Muscle of leg (tissue), 11 donors: ENCODE results near the gene OLFML2A. TPM values are rescaled to one million over a fixed set of nuclear protein-coding genes. Genes with fewer than 3 reads are reported as not detected.
"Not testable (repeated sequence)": the region's sequence is repeated elsewhere in the genome, so short reads cannot be mapped to it uniquely, and the experiment has no call there.

ENCODE experiments used
- DNase-seq: peaks from one replicate; pipeline ENCODE4 v3.0.0; 2013
- H3K27ac ChIP-seq: one replicate; pipeline ENCODE4 v1.5.1; 2013; ENCODE audit warnings: mild to moderate bottlenecking, low read length, control low read depth
- H3K27me3 ChIP-seq: one replicate; pipeline ENCODE4 v1.6.1; 2013; ENCODE audit warnings: low read length; ENCODE audit not compliant: control insufficient read depth, insufficient read depth
- H3K36me3 ChIP-seq: one replicate; pipeline ENCODE4 v1.6.1; 2013; ENCODE audit warnings: low read length; ENCODE audit not compliant: control insufficient read depth, insufficient read depth
- H3K4me1 ChIP-seq: one replicate; pipeline ENCODE4 v1.6.1; 2013; ENCODE audit warnings: low read length; ENCODE audit not compliant: control insufficient read depth, insufficient read depth
- H3K4me3 ChIP-seq: one replicate; pipeline ENCODE4 v1.5.1; 2013; ENCODE audit warnings: low read length, control low read depth
- H3K9me3 ChIP-seq: replicated peaks from 2 replicates; pipeline ENCODE4 v1.6.1; 2013; ENCODE audit warnings: low read depth, low read length; ENCODE audit not compliant: control insufficient read depth
- WGBS: methylation state at CpG from one replicate; pipeline ENCODE4 v1.1.5; 2013; ENCODE audit warnings: missing lambda C conversion rate; ENCODE audit not compliant: insufficient coverage; 5-methylcytosine and 5-hydroxymethylcytosine counted together
- polyA plus RNA-seq, 8 donors: library from polyadenylated mRNA; unstranded; fragments of 120-200 nt; gene quantifications; one replicate each; pipeline versions ENCODE4 v1.2.1 to v1.2.3, GENCODE V29; 2013; ENCODE audit warnings: inconsistent platforms in 1 of 8, low replicate concordance in 1 of 8; ENCODE audit not compliant: insufficient read length in 8 of 8, insufficient read depth in 1 of 8
- total RNA-seq: library from RNA; stranded (reverse); fragments of 120-200 nt; gene quantifications from one replicate; pipeline ENCODE4 v1.2.4, GENCODE V29; 2013

Gene OLFML2A
- total and polyA plus RNA-seq, 9 donors, result 100 to 176 (median 142) TPM

GRCh38 chr9:124767821-124768220 lies 9.1 kb upstream of the OLFML2A start:
- H3K4me3 ChIP-seq, result no peak overlapping the region
- no peaks in the 10 kb centered on the region for H3K36me3 ChIP-seq
- peaks cover 29% of the 10 kb centered on the region for H3K27me3 ChIP-seq
- no peak overlapping the region for H3K27ac ChIP-seq
- no peaks in the 10 kb centered on the region for H3K9me3 ChIP-seq
- H3K4me1 ChIP-seq, result peaks cover 18% of the 10 kb centered on the region
- no CpG with 5 or more reads among the region's 2 CpGs for WGBS
- DNase-seq, result no peak

- DNase-seq, result no peak
- no peak overlapping the region for H3K27ac ChIP-seq
- H3K27me3 ChIP-seq, result peaks cover 29% of the 10 kb centered on the region
- H3K4me3 ChIP-seq, result no peak overlapping the region
- H3K36me3 ChIP-seq, result no peaks in the 10 kb centered on the region
- 60% methylated on average over 2 of the region's 3 CpGs for WGBS
- no peaks in the 10 kb centered on the region for H3K9me3 ChIP-seq
- H3K4me1 ChIP-seq, result peaks cover 18% of the 10 kb centered on the region
Measured at GRCh38 chr9:124768334-124768733, 8.6 kb upstream of the OLFML2A start.

GRCh38 chr9:124768750-124769548 lies 8.0 kb upstream of the OLFML2A start:
- no peak overlapping the region for H3K4me3 ChIP-seq
- peaks cover 18% of the 10 kb centered on the region for H3K4me1 ChIP-seq
- 20% methylated on average over 2 of the region's 11 CpGs for WGBS
- no peaks in the 10 kb centered on the region for H3K36me3 ChIP-seq
- no peaks in the 10 kb centered on the region for H3K9me3 ChIP-seq
- no peak for DNase-seq
- peaks cover 29% of the 10 kb centered on the region for H3K27me3 ChIP-seq
- no peak overlapping the region for H3K27ac ChIP-seq

- 5% methylated on average over 47 of the region's 56 CpGs for WGBS
- no peak for DNase-seq
- Histone ChIP-seq H3K4me3 (peak overlapping the region; percentile 34), H3K4me1 (peaks cover 21% of the 10 kb centered on the region), H3K27me3 (peaks cover 29% of the 10 kb centered on the region), H3K36me3 (no peaks in the 10 kb centered on the region), H3K27ac (no peak overlapping the region), H3K9me3 (no peaks in the 10 kb centered on the region)
Measured at GRCh38 chr9:124769549-124770358, 7.2 kb upstream of the OLFML2A start.

- WGBS, result under 1% methylated on average over 35 of the region's 43 CpGs
- DNase-seq, result peak; percentile 49
- H3K36me3 ChIP-seq, result no peaks in the 10 kb centered on the region
- peak overlapping the region; percentile 57 for H3K4me3 ChIP-seq
- H3K4me1 ChIP-seq, result peaks cover 25% of the 10 kb centered on the region
- H3K9me3 ChIP-seq, result no peaks in the 10 kb centered on the region
- H3K27me3 ChIP-seq, result peaks cover 27% of the 10 kb centered on the region
- no peak overlapping the region for H3K27ac ChIP-seq
Measured at GRCh38 chr9:124770359-124771020, 6.4 kb upstream of the OLFML2A start.

- peaks cover 29% of the 10 kb centered on the region for H3K4me1 ChIP-seq
- peaks cover 26% of the 10 kb centered on the region for H3K27me3 ChIP-seq
- peak within 1 kb of the TSS; percentile 78 for H3K27ac ChIP-seq
- no peaks in the 10 kb centered on the region for H3K36me3 ChIP-seq
- peak within 1 kb of the TSS; percentile 57 for H3K4me3 ChIP-seq
- H3K9me3 ChIP-seq, result no peaks in the 10 kb centered on the region
- 0% methylated on average over 44 of the region's 82 CpGs for WGBS
- DNase-seq, result peak; percentile 99
Measured at GRCh38 chr9:124771021-124771866, 5.7 kb upstream of the OLFML2A start, which contains the start of gene NR6A1. Gene NR6A1, minus strand, starts transcription at chr9:124771311.

GRCh38 chr9:124771867-124772679 lies 4.9 kb upstream of the OLFML2A start:
- WGBS, result 22% methylated on average over 37 of the region's 39 CpGs
- peak; percentile 91 for DNase-seq
- H3K9me3 ChIP-seq, result no peaks in the 10 kb centered on the region
- peaks cover 30% of the 10 kb centered on the region for H3K27me3 ChIP-seq
- peak overlapping the region; percentile 57 for H3K4me3 ChIP-seq
- H3K4me1 ChIP-seq, result peaks cover 34% of the 10 kb centered on the region
- no peaks in the 10 kb centered on the region for H3K36me3 ChIP-seq
- peak overlapping the region; percentile 78 for H3K27ac ChIP-seq

- H3K36me3 ChIP-seq, H3K27ac ChIP-seq, H3K4me3 ChIP-seq, DNase-seq, H3K9me3 ChIP-seq: not testable (repeated sequence)
- 83% methylated on average over 14 of the region's 15 CpGs for WGBS
- Histone ChIP-seq H3K4me1 (peaks cover 39% of the 10 kb centered on the region), H3K27me3 (peaks cover 28% of the 10 kb centered on the region)
Measured at GRCh38 chr9:124772877-124773276, 4.1 kb upstream of the OLFML2A start.
